ENCODE data around the gene IQGAP3. TPM values are rescaled to one million over a fixed set of nuclear protein-coding genes. Genes with fewer than 3 reads are reported as not detected.

Gene IQGAP3
- total RNA-seq, 4 donors from 2014 or later: 1.7 to 9.4 (median 2.9) TPM

DNA sequence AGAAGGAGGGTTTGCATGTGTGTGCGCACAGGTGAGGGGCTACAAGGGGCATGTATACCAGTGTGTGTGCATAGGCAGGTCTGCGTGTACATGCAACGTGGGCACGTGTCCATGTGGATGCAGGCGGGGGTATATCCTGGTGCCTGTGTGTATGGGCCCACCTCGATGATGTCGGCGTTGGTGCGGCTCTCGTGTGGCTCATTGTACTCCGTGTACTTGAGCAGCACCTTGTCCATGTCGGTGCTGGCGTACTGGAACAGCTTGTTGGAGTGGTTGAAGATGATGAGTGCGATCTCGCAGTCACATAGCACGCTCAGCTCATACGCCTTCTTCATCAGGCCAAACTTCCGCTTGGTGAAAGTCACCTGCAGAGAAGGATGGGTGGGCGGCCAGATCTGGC lies 90.1 kb downstream of the IQGAP3 start:
- intact Hi-C loops (cut with DNase I; ENCODE audit: low total_unique reads): no loop called here
- no peak for DNase-seq
- Histone ChIP-seq H3K36me3 (peaks cover 0 to 40% (median 20%) of the 10 kb centered on the region in 4 donors), H3K27ac (peak overlapping the region in 1 of 4 donors; percentile 86), H3K9me3 (no peaks in the 10 kb centered on the region), H3K27me3 (no peaks in the 10 kb centered on the region), H3K4me3 (no peak overlapping the region), H3K4me1 (peaks cover 23 to 43% (median 31%) of the 10 kb centered on the region in 4 donors)
- 90% methylated on average over 19 of the region's 19 CpGs; no CpG with 5 or more reads in 1 of the 2 donors for WGBS, 2 donors (ENCODE audit: low coverage in 1 of 2)
- in situ Hi-C loops (cut with MboI; ENCODE audit: low pct_ligation_motif_present in 1 of 4, low pct_unique_long_range_greater_than_20kb in 1 of 4, low sequenced_read_pairs in 3 of 4): no loop called here
- TF ChIP-seq, protein P1, sequence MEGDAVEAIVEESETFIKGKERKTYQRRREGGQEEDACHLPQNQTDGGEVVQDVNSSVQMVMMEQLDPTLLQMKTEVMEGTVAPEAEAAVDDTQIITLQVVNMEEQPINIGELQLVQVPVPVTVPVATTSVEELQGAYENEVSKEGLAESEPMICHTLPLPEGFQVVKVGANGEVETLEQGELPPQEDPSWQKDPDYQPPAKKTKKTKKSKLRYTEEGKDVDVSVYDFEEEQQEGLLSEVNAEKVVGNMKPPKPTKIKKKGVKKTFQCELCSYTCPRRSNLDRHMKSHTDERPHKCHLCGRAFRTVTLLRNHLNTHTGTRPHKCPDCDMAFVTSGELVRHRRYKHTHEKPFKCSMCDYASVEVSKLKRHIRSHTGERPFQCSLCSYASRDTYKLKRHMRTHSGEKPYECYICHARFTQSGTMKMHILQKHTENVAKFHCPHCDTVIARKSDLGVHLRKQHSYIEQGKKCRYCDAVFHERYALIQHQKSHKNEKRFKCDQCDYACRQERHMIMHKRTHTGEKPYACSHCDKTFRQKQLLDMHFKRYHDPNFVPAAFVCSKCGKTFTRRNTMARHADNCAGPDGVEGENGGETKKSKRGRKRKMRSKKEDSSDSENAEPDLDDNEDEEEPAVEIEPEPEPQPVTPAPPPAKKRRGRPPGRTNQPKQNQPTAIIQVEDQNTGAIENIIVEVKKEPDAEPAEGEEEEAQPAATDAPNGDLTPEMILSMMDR (IDR thresholded peaks at IDR 0.05): no peak
- TF ChIP-seq EP300 (IDR thresholded peaks at IDR 0.05; ENCODE audit: low read depth) (no peak), POLR2AphosphoS5 (IDR thresholded peaks at IDR 0.05) (no peak), POLR2A (IDR thresholded peaks at IDR 0.05) (no peak)

DNA sequence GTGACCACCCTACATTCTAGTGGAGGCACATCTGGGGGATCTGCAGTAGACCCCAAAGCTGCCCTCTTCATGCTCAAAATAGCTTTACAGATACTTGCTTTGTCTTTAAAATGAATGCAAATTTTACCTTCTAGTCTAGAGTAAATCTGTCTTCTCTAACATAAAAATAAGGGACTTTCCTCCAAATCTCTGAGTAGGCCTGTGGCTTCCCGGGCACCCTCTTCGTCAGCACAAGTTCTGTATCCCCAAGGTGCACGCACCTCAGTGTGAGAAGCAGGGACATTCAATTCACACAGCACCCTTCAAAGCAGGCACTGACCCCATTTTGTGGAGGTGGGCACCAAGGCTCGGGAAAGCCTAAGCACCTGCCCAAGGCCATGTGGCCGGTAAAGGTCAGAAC lies 90.8 kb downstream of the IQGAP3 start:
- Histone ChIP-seq H3K4me3 (no peak overlapping the region), H3K27ac (peak overlapping the region in 3 of 4 donors; percentile 84 to 93 (median 86)), H3K9me3 (no peaks in the 10 kb centered on the region), H3K4me1 (peaks cover 30 to 50% (median 36%) of the 10 kb centered on the region in 4 donors), H3K36me3 (peaks cover 0 to 45% (median 24%) of the 10 kb centered on the region in 4 donors), H3K27me3 (no peaks in the 10 kb centered on the region)
- DNase-seq: no peak
- TF ChIP-seq, protein P1 (IDR thresholded peaks at IDR 0.05): no peak
- TF ChIP-seq POLR2AphosphoS5 (IDR thresholded peaks at IDR 0.05): no peak
- TF ChIP-seq POLR2A (IDR thresholded peaks at IDR 0.05): no peak
- TF ChIP-seq EP300 (IDR thresholded peaks at IDR 0.05; ENCODE audit: low read depth): no peak
- in situ Hi-C loops (cut with MboI; ENCODE audit: low pct_ligation_motif_present in 1 of 4, low pct_unique_long_range_greater_than_20kb in 1 of 4, low sequenced_read_pairs in 3 of 4) (no loop called here), intact Hi-C loops (cut with DNase I; ENCODE audit: low total_unique reads) (no loop called here)
- WGBS, 2 donors (ENCODE audit: low coverage in 1 of 2): 74% methylated on average over 5 of the region's 5 CpGs; no CpG with 5 or more reads in 1 of the 2 donors

DNA sequence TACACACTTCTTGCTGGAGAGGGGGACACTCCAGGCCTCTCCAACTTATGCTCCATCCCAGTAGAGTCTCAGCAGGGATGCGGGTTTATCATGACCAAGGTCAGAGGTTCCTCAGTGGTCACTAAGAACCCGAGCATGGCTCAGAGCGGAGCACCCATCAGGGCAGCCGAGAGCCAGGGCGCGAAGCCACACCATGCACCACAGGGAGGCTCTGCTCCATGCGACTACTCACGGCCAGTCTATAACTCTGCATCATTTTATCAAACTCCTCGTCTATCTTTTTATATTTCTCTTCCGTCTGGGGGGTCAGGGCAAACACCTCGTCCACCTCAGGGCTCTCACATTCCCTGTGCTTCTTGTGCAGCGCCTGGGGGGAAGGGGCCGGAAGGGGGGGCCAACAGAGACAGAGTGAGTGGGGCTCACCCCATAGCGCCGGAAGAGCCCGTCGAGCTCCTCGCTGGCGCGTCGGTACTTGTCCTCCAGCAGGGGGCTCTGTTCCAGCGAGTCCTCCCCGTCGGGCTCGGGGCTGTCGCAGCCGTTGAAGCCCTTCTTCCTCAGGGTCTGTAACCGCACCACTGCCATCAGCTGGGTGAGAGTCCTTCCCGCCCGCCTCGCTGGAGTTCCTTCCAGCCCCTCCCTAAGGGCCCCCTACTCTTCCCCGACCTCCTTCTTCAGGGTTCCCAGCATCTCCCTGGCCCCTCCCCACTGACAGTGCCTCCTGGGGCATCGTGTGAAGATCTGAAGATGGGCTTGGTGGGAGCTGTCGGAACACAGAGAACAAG lies 91.8 kb downstream of the IQGAP3 start:
- no peaks in the 10 kb centered on the region for H3K27me3 ChIP-seq
- 53 to 63% methylated on average over 6 to 34 of the region's 34 CpGs for WGBS, 2 donors (ENCODE audit: low coverage in 1 of 2)
- intact Hi-C loops (cut with DNase I; ENCODE audit: low total_unique reads): no loop called here
- peak overlapping the region; percentile 23 to 93 (median 85) for H3K27ac ChIP-seq
- peak; percentile 75 for DNase-seq
- in situ Hi-C loops (cut with MboI; ENCODE audit: low pct_ligation_motif_present in 1 of 4, low pct_unique_long_range_greater_than_20kb in 1 of 4, low sequenced_read_pairs in 3 of 4): no loop called here
- peak in 1 of 3 donors; percentile 11 for TF ChIP-seq POLR2AphosphoS5 (IDR thresholded peaks at IDR 0.05)
- TF ChIP-seq EP300 (IDR thresholded peaks at IDR 0.05; ENCODE audit: low read depth): no peak
- TF ChIP-seq, protein P1 (IDR thresholded peaks at IDR 0.05): peak; percentile 52 to 75 (median 59)
- H3K4me3 ChIP-seq: no peak overlapping the region
- H3K9me3 ChIP-seq: no peaks in the 10 kb centered on the region
- peaks cover 0 to 46% (median 26%) of the 10 kb centered on the region in 4 donors for H3K36me3 ChIP-seq
- peaks cover 33 to 55% (median 43%) of the 10 kb centered on the region in 4 donors for H3K4me1 ChIP-seq

DNA sequence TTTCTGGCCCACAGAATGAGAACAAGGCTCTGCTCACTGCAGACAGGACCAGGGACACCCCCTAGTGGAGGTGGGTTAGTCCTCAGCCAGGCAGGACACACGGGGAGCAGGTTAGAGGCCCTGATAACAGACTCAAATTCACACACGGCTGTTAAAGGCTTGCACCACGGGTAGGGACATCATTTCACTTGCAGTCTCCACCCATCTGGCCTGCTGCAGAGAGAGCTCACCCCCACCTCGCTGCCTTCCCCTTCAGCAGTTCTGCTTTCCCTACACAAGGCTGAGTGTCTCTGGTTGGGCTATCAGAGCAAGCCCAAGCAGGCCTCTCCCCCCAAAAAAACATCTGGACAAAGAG lies 92.4 kb downstream of the IQGAP3 start:
- Histone ChIP-seq H3K36me3 (peaks cover 0 to 47% (median 26%) of the 10 kb centered on the region in 4 donors), H3K27ac (peak overlapping the region; percentile 1 to 93 (median 85)), H3K27me3 (no peaks in the 10 kb centered on the region), H3K4me1 (peaks cover 36 to 52% (median 42%) of the 10 kb centered on the region in 4 donors), H3K9me3 (no peaks in the 10 kb centered on the region), H3K4me3 (no peak overlapping the region)
- intact Hi-C loops (cut with DNase I; ENCODE audit: low total_unique reads) (no loop called here), in situ Hi-C loops (cut with MboI; ENCODE audit: low pct_ligation_motif_present in 1 of 4, low pct_unique_long_range_greater_than_20kb in 1 of 4, low sequenced_read_pairs in 3 of 4) (no loop called here)
- WGBS, 2 donors (ENCODE audit: low coverage in 1 of 2): 24% methylated on average over 4 of the region's 4 CpGs; no CpG with 5 or more reads in 1 of the 2 donors
- DNase-seq: no peak
- TF ChIP-seq, protein P1 (IDR thresholded peaks at IDR 0.05): peak in 2 of 5 experiments; percentile 7
- no peak for TF ChIP-seq POLR2AphosphoS5 (IDR thresholded peaks at IDR 0.05)
- no peak for TF ChIP-seq POLR2A (IDR thresholded peaks at IDR 0.05)

Data from transverse colon (tissue), 4 donors.